Mucosa of rectum (tissue), 2 donors: ENCODE data around the gene MT1H.

ENCODE experiments used
- H3K27ac ChIP-seq, 2 donors: one replicate each; pipeline ENCODE4 v1.7.0; 2013; ENCODE audit warnings: inconsistent platforms in 2 of 2, low read depth in 2 of 2, low read length in 2 of 2
- H3K27me3 ChIP-seq, 2 donors: one replicate each; pipeline ENCODE4 v1.7.0; 2013; ENCODE audit warnings: low read length in 2 of 2; ENCODE audit not compliant: control insufficient read depth in 2 of 2, insufficient read depth in 2 of 2
- H3K36me3 ChIP-seq, 2 donors: one replicate each; pipeline ENCODE4 v1.7.0; 2013; ENCODE audit warnings: low read length in 2 of 2; ENCODE audit not compliant: control insufficient read depth in 2 of 2, insufficient read depth in 2 of 2
- H3K4me1 ChIP-seq, 2 donors: one replicate each; pipeline ENCODE4 v1.7.0; 2013; ENCODE audit warnings: low read length in 2 of 2, mild to moderate bottlenecking in 1 of 2; ENCODE audit not compliant: control insufficient read depth in 2 of 2, insufficient read depth in 2 of 2
- H3K4me3 ChIP-seq, 2 donors: one replicate each; pipeline ENCODE4 v1.7.0; 2013; ENCODE audit warnings: low read length in 2 of 2
- H3K9ac ChIP-seq, 2 donors: one replicate each; pipeline ENCODE4 v1.7.0; 2013; ENCODE audit warnings: low read length in 2 of 2, low read depth in 1 of 2, mild to moderate bottlenecking in 1 of 2
- H3K9me3 ChIP-seq, 2 donors: one replicate each; pipeline ENCODE4 v1.7.0; 2013; ENCODE audit warnings: low read length in 2 of 2; ENCODE audit not compliant: control insufficient read depth in 2 of 2
- donor health status: healthy.
- donor health status: Normal muscosa, but diverticular disease.

The MT1H gene

DNA sequence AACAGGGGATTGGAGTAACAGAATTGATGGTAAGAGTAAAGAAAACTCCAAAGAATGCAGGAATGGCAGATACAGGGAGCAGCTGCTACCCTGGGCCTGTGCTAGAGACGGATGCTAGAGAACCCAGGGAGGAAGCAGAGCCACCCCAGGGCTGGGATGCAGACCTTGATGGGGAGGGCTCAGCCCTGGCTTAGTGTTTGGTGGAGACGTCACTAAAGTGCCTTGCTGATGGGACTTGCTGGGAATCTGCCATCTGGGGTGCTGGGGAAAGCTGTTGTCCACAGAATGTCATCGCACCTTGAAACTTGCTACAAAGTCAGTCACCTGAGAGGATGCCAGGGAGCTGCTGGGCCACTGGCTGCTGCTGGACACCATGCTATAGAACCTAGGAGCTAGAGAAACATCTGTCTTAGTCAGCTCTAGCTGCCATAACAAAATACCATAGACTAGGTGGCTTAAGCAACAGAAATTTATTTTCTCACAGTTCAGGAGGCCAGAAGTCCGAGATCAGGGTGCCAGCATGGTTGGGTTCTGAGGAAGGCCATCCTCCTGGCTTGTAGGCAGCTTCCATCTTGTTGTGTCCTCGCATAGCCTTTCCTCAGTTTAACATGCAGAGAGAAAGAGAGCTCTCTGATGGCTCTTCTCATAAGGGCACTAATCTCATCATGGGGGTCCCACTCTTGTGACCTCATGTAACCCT lies 28.0 kb downstream of the MT1H start:
- no peak overlapping the region for H3K27ac ChIP-seq
- H3K9ac ChIP-seq = no peak overlapping the region
- H3K27me3 ChIP-seq = no peaks in the 10 kb centered on the region
- H3K36me3 ChIP-seq = no peaks in the 10 kb centered on the region
- peaks cover 2% of the 10 kb centered on the region in 2 donors for H3K4me1 ChIP-seq
- H3K4me3 ChIP-seq = no peak overlapping the region
- no peaks in the 10 kb centered on the region for H3K9me3 ChIP-seq

DNA sequence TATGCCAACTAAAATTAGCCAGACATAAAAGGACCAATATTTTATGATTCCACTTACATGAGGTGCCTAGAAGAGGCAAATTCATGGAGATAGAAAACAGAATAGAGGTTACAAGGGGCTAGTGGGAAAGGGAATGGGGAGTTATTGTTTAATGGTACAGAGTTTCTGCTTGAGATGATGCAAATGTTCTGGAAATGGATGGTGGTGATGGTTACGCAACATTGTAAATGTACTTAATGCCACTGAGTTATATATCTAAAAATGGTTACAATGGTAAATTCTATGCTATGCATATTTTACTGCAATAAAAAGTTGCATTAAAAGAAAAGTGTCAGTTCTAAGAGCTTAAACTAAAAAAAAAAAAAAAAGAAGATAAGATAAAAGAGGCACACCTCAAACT lies 30.6 kb downstream of the MT1H start:
- no peaks in the 10 kb centered on the region for H3K36me3 ChIP-seq
- no peak overlapping the region for H3K4me3 ChIP-seq
- H3K9me3 ChIP-seq = no peaks in the 10 kb centered on the region
- no peaks in the 10 kb centered on the region for H3K27me3 ChIP-seq
- no peak overlapping the region for H3K27ac ChIP-seq
- peaks cover 2% of the 10 kb centered on the region in 2 donors for H3K4me1 ChIP-seq
- no peak overlapping the region for H3K9ac ChIP-seq

DNA sequence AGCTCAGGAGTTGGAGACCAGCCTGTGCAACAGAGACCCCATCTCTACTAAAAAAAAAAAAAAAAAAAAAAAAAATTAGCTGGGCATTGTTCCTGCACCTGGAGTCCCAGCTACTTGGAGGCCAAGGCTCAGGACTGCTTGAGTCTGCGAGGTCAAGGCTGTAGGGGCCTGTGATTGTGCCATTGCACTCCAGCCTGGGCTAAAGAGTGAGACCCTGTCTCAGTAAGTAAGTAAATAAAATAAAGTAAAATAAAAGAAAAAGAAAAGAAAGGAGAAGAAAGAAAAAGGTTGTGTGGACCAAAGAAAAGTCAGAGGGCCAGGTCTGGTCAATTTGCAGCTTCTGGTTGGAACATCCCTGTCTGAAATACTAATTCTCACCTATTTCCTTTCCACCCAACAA lies 31.0 kb downstream of the MT1H start:
- Histone ChIP-seq H3K4me1 (peaks cover 2% of the 10 kb centered on the region in 2 donors), H3K9ac (no peak overlapping the region), H3K27me3 (no peaks in the 10 kb centered on the region), H3K9me3 (no peaks in the 10 kb centered on the region), H3K27ac (no peak overlapping the region), H3K4me3 (no peak overlapping the region), H3K36me3 (no peaks in the 10 kb centered on the region)

DNA sequence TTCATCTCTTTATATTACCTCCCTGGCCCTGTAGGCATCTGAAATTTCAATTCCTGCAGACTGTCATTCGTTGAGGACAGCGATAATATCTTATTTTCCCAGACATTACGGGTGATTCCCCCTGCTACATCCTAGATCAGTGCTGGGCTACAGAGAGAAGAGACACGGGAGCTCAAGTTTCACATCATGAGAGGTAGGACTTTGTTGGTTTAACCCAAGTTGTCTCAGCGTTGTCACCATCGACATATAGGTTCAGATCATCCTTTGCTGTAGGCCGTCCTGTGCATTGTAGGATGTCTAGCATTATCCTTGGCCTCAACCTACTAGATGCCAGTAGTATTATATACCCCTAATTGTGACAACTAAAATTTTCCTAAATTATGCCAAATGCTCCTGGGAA lies 31.9 kb downstream of the MT1H start:
- Histone ChIP-seq H3K9me3 (no peaks in the 10 kb centered on the region), H3K4me1 (peaks cover 2% of the 10 kb centered on the region in 2 donors), H3K36me3 (no peaks in the 10 kb centered on the region), H3K27ac (no peak overlapping the region), H3K9ac (peak overlapping the region in 1 of 2 donors; percentile 24), H3K27me3 (no peaks in the 10 kb centered on the region), H3K4me3 (no peak overlapping the region)

DNA sequence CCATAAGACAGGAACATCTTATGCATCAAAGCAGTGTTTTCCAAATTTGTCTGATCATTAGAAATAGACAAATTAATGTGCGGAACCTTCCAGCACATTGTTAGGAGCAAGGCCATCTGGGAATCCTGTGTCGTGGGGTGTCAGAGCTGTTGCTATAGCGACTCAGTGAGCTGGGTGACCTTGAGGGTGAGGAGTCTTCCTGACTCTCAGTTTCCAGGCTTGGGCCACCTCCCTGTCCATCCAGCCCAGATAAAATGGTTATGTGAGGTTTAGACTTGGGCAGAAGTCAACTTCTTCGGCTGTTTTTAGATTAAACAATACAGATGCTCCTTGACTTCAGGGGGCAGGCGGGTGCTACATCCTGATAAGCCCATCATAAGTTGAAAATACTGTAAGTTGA lies 33.2 kb downstream of the MT1H start:
- Histone ChIP-seq H3K36me3 (no peaks in the 10 kb centered on the region), H3K9ac (no peak overlapping the region), H3K27ac (no peak overlapping the region), H3K9me3 (no peaks in the 10 kb centered on the region), H3K4me3 (no peak overlapping the region), H3K27me3 (no peaks in the 10 kb centered on the region), H3K4me1 (peaks cover 2% of the 10 kb centered on the region in 2 donors)

DNA sequence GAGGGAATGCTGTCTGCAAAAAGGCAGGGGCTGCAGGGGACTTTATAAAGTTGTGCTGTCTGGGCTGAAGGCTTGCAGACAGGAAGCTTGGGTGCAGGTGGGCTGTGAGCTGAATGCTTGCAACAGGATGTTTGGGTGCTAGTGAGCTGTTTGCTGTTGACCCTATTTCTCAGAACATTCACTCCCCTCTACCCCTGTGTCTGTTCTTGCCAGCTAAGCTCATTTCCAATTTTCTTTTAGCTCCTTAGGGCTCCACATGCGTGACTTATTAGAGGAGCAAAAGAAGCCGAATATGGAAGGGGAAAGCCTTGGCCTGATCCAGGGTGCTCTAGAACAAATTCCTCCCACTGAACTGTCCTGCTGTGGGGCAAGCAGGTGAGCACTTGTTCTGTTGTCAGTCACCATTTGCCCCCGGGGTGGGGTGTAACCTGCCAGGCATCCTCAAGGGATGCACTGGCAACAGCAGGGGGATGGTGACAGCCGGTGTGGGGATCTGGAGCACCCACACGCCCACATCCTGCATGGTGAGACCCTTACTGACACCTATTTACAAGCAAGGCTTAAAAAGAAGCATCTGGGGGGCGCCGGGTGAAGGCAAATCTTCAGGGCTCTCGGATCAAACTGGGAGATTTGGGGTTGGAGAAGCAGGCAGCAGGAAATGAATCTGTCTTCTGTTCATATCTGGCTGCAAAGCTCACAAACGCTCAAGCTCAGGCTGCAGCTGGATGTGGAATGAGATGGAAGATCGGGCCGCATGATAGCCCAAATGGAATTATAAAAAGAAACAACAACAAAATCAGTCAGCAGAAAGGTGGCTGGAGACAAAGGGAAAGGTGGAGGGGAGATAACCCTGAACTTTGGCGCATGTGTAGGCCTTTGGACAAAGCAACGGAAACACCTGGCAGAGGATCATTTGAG lies 39.2 kb downstream of the MT1H start:
- H3K9me3 ChIP-seq = no peaks in the 10 kb centered on the region
- no peak overlapping the region for H3K27ac ChIP-seq
- H3K36me3 ChIP-seq = no peaks in the 10 kb centered on the region

DNA sequence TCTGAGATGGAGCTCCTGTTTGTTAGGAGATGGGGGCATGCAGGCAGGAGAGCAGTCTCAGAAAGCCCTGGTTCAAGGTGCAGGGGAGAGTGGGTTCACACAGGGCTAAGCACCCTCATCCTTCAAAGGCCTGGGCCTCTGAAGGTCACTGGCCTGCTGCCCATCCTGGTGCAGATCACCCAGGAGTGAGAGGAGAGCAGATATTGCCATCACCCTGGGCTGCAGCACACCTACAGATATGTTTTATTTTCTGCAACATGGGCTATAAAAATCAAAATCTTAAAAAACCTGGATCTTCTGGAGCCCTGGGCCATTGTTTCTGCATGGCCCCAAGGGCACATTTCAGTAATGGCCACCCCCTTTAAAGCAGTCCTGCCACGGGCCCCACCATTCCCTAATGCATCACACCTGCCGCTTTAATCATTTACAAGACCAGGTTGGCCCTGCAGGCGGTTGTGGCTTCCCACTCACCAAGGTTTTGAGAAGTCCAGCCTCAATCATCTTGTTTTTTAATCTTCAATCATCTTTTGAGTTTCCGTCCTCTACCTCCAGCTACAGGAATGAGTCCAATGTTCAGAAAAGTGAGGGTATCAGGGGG lies 39.9 kb downstream of the MT1H start:
- no peak overlapping the region for H3K4me3 ChIP-seq

More for the DNA sequence above, 39.2 kb downstream of the MT1H start:
- no peak overlapping the region for H3K9ac ChIP-seq
- H3K4me3 ChIP-seq = no peak overlapping the region
- H3K27me3 ChIP-seq = no peaks in the 10 kb centered on the region
- H3K4me1 ChIP-seq = no peaks in the 10 kb centered on the region

DNA sequence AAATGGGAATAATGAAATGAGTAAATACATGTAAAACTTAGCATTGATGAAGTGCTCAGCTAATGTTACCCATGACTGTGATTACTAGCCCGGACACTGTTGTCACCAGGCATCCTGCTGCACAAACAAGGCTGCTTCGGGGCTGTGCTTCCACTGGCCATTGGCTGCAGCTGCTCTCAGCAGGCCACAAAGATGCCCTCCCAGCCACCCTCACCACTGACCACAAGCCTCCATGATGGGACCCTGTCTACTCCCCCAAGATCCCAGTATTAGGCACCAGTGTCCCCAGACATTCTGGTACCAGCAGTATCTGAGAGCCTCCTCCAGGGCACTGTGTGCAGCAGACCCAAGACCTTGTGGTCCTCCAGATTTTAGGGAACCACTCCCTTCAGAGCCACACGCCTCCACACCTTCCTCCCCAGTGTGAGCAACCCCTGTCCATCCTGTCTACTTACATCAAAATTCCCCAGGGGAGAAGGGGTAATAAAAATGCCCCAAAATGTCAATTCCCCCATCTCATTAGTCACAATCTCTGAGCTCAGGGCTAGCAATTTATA lies 40.6 kb downstream of the MT1H start:
- H3K27ac ChIP-seq = no peak overlapping the region
- H3K9me3 ChIP-seq = no peaks in the 10 kb centered on the region
- H3K4me3 ChIP-seq = no peak overlapping the region
- no peaks in the 10 kb centered on the region for H3K27me3 ChIP-seq
- no peaks in the 10 kb centered on the region for H3K36me3 ChIP-seq
- no peak overlapping the region for H3K9ac ChIP-seq
- no peaks in the 10 kb centered on the region for H3K4me1 ChIP-seq

More for the DNA sequence above, 39.9 kb downstream of the MT1H start:
- Histone ChIP-seq H3K4me1 (no peaks in the 10 kb centered on the region), H3K9ac (no peak overlapping the region), H3K27me3 (no peaks in the 10 kb centered on the region), H3K27ac (no peak overlapping the region), H3K9me3 (no peaks in the 10 kb centered on the region), H3K36me3 (no peaks in the 10 kb centered on the region)

DNA sequence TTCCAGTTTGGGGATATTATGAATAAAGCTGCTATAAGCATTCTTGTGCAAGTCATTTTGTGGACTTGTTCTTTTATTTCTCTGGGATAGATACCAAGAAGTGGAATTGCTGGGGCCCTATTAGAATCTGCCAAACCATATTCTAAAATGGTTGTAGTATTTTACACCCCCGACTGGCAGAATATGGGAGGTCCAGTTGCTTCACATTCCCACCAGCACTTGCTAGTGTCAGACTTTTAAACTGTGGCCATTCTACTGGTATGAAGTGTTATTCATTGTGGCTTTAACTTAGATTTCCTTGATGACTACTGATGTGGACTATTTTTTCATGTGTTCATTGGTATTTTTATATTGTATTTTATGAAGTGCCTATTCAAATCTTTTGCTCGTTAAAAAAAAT lies 42.2 kb downstream of the MT1H start:
- H3K36me3 ChIP-seq = no peaks in the 10 kb centered on the region
- no peak overlapping the region for H3K27ac ChIP-seq
- no peaks in the 10 kb centered on the region for H3K9me3 ChIP-seq
- no peak overlapping the region for H3K4me3 ChIP-seq
- no peaks in the 10 kb centered on the region for H3K27me3 ChIP-seq
- H3K9ac ChIP-seq = no peak overlapping the region
- H3K4me1 ChIP-seq = no peaks in the 10 kb centered on the region

DNA sequence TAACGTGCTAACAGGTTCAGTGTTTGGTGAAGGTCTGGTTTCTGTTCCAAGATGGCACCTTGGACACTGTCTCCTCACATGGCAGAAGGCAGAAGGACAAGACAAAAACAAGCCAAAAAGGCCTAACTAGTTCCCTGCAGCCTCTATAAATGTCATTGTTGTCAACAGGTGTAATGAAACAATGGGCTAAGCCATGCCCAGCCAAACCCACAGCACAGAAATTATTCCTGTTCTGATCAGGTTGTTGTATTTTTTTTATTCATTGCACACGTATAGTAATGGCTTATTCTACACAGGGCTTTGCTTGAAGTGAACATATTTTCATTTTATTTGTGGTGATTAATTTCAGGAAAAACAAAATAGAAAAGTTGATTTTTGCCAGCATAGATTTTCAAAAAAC lies 44.2 kb downstream of the MT1H start:
- no peaks in the 10 kb centered on the region for H3K36me3 ChIP-seq
- no peaks in the 10 kb centered on the region for H3K27me3 ChIP-seq
- no peak overlapping the region for H3K27ac ChIP-seq
- no peaks in the 10 kb centered on the region for H3K9me3 ChIP-seq
- no peaks in the 10 kb centered on the region for H3K4me1 ChIP-seq
- no peak overlapping the region for H3K4me3 ChIP-seq
- H3K9ac ChIP-seq = no peak overlapping the region
